Adrenal gland (tissue), 12 donors: ENCODE results near the gene DAB2IP. TPM values are rescaled to one million over a fixed set of nuclear protein-coding genes. Genes with fewer than 3 reads are reported as not detected.
"Not testable (repeated sequence)": the region's sequence is repeated elsewhere in the genome, so short reads cannot be mapped to it uniquely, and the experiment has no call there.

Experiments used
- DNase-seq, 7 donors: peaks; one replicate each; pipeline ENCODE4 v3.0.0-alpha.2; 2019 to 2020
- H3K27ac ChIP-seq, 5 donors: fragments of 200-600 bp; sonication (generic) in 4 of 5; 1 replicate in 3 of 5; 2 replicates in 2 of 5; pipeline versions ENCODE4 v1.5.1 to v1.8.0; 2016 to 2020; ENCODE audit warnings: mild to moderate bottlenecking in 1 of 5
- H3K27me3 ChIP-seq: fragments of 200-600 bp; 2 replicates; pipeline ENCODE4 v1.8.0; 2021
- H3K36me3 ChIP-seq, 2 donors: fragments of 200-600 bp; replicated peaks in 1 of 2; 1 replicate in 1 of 2; 2 replicates in 1 of 2; pipeline versions ENCODE4 v1.5.1 to v1.8.0; 2018 to 2022
- H3K4me1 ChIP-seq, 2 donors: fragments of 200-600 bp; replicated peaks in 1 of 2; 1 replicate in 1 of 2; 2 replicates in 1 of 2; pipeline versions ENCODE4 v1.5.1 to v1.8.0; 2018 to 2021
- H3K4me3 ChIP-seq, 4 donors: fragments of 200-600 bp; sonication (generic) in 3 of 4; one replicate each; pipeline ENCODE4 v1.5.1; 2016 to 2018
- H3K9me3 ChIP-seq, 3 donors: fragments of 200-600 bp; sonication (generic) in 1 of 3; replicated peaks in 1 of 3; 1 replicate in 2 of 3; 2 replicates in 1 of 3; pipeline versions ENCODE4 v1.5.1 to v1.8.0; 2016 to 2021
- CTCF ChIP-seq, 6 experiments: fragments of 450-650 bp in 4 of 6; fragments of 200-600 bp in 2 of 6; sonication (generic) in 1 of 6; IDR thresholded peaks; 1 replicate in 5 of 6; 2 replicates in 1 of 6; pipeline versions ENCODE4 v1.5.1 to v1.8.0; 2016 to 2021; ENCODE audit warnings: antibody characterized with exemption in 6 of 6, mild to moderate bottlenecking in 2 of 6, moderate library complexity in 1 of 6
- POLR2A ChIP-seq, 2 donors: fragments of 450-650 bp; IDR thresholded peaks; one replicate each; pipeline ENCODE4 v1.6.1; 2017; ENCODE audit warnings: antibody characterized with exemption in 2 of 2, mild to moderate bottlenecking in 2 of 2, moderate library complexity in 1 of 2
- WGBS, 4 donors: extraction: QIAGEN DNeasy Blood & Tissue Kit in 2 of 4; methylation state at CpG; one replicate each; pipeline versions ENCODE4 v1.1.5 to v1.1.7; 2013 to 2017; 5-methylcytosine and 5-hydroxymethylcytosine counted together
- intact Hi-C, 2 donors: fragments of 100-400 bp; cut with DNase I; formaldehyde crosslinking; loops; one replicate each; pipeline versions ENCODE4 v1.14.1 to v1.15.0; 2022 to 2023
- polyA plus RNA-seq, 3 donors: library from polyadenylated mRNA; stranded (reverse); fragments of 200-250 nt in 2 of 3; fragments of 350-450 nt in 1 of 3; fragmentation: Illumina TruSeq in 1 of 3; extraction: RNeasy Lipid Tissue Mini Kit (QIAGEN cat#74804) in 1 of 3; gene quantifications; one replicate each; pipeline ENCODE4 v1.2.3, GENCODE V29; 2013 to 2014
- total RNA-seq, 9 donors: library from RNA; depleted of rRNA in 4 of 9; stranded (reverse); fragments of >200 nt in 4 of 9; fragments of 120-200 nt in 1 of 9; fragmentation: NEBNext Ultra II Directional in 1 of 9; extraction: Animal tissue kit (Norgen Biotek cat#: 25700) in 1 of 9; gene quantifications; one replicate each; pipeline versions ENCODE4 v1.1.0 to v1.2.4, GENCODE V29; 2013 to 2023
- donor health status: healthy with polysubstance abuse.
- donor health status: Bipolar disorder and iron deficiency.
- donor health status: DM: yes; HTN: yes; CAD: no.
- donor health status: DM: no; HTN: no; CAD: no.
- donor health status: DM: no; HTN: no; CAD: no.
- donor health status: DM: yes; HTN: yes; CAD: no.

The DAB2IP gene
- total and polyA plus RNA-seq, 12 donors: 12.0 to 52.2 (median 43.9) TPM

DNA sequence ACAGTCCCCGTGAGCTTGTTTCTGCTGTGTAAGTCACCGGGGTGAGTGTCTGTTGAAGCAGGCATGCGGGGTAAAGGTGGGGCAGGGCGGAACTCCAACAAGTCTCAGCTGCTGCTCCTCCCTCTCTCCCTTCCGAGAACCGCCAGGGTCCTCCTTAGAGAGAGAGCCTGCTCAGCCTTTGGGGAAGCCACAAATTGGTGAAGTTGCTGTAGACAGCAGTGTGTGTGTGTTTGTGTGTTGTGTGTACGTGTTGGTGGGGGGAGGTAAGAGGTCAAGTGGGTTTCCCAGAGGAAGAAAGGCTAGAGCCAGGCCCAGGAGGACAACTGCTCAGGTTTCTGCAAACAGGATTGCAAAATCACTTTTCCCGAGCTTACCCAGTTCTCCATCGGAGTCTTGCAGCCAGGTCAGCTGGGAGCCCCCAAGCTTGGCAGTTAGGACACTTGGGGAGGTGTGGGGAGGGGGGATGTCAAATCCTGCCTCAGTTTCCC, 38.9 kb upstream of the DAB2IP start:
- TF ChIP-seq CTCF (IDR thresholded peaks at IDR 0.05): no peak
- no peak for TF ChIP-seq POLR2A (IDR thresholded peaks at IDR 0.05)
- peak overlapping the region in 1 of 5 donors; percentile 48 for H3K27ac ChIP-seq
- no peaks in the 10 kb centered on the region for H3K9me3 ChIP-seq
- intact Hi-C loops: no loop called here
- no peaks in the 10 kb centered on the region for H3K27me3 ChIP-seq
- 48 to 64% (median 49%) methylated on average over 8 to 9 of the region's 9 CpGs for WGBS, 4 donors
- no peak overlapping the region for H3K4me3 ChIP-seq
- no peaks in the 10 kb centered on the region for H3K36me3 ChIP-seq
- no peak for DNase-seq
- peaks cover under 1 to 31% of the 10 kb centered on the region in 2 donors for H3K4me1 ChIP-seq

DNA sequence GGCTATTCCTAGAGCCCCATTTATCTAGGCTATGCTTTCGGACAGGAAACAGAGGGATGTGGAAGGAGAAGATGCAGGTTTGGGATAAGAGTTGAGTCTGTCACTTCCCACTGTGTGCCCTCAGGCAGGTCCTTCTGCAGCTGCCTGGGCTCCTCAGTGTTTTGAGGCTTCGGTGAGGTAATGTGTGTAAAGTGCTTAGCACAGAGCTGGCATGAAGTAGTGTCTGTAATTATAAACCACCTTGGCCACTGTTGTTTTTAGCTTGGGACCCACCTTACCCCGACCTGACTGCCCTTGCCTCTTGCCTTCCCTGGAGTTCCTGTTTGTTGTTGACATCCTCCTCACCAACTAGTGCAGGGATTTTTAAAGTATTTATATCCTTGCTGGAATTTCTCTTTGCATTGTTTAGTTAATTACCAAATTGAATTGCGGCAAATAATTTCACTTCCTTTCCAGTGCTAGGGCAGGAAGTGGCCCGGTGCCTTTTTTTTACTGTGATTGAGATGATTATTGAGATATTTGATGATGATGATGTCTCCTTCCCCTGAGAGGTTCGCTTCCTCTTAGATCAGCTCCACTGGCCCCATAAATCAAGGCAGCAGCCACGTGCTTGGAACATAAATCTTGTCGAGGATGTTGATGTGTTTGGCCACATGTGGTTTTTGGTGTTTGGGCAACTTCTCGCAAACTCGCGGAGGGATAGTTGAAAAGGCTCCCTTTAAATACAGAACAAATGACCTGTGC, 38.3 kb upstream of the DAB2IP start:
- H3K4me3 ChIP-seq: no peak overlapping the region
- H3K36me3 ChIP-seq: no peaks in the 10 kb centered on the region
- WGBS, 4 donors: 44 to 56% (median 52%) methylated on average over 11 of the region's 11 CpGs
- no peaks in the 10 kb centered on the region for H3K27me3 ChIP-seq
- TF ChIP-seq CTCF (IDR thresholded peaks at IDR 0.05): no peak
- TF ChIP-seq POLR2A (IDR thresholded peaks at IDR 0.05): no peak
- peaks cover 0 to 25% of the 10 kb centered on the region in 2 donors for H3K4me1 ChIP-seq
- no peak for DNase-seq
- H3K9me3 ChIP-seq: no peaks in the 10 kb centered on the region
- peak overlapping the region in 1 of 5 donors; percentile 48 for H3K27ac ChIP-seq
- intact Hi-C loops: no loop called here

DNA sequence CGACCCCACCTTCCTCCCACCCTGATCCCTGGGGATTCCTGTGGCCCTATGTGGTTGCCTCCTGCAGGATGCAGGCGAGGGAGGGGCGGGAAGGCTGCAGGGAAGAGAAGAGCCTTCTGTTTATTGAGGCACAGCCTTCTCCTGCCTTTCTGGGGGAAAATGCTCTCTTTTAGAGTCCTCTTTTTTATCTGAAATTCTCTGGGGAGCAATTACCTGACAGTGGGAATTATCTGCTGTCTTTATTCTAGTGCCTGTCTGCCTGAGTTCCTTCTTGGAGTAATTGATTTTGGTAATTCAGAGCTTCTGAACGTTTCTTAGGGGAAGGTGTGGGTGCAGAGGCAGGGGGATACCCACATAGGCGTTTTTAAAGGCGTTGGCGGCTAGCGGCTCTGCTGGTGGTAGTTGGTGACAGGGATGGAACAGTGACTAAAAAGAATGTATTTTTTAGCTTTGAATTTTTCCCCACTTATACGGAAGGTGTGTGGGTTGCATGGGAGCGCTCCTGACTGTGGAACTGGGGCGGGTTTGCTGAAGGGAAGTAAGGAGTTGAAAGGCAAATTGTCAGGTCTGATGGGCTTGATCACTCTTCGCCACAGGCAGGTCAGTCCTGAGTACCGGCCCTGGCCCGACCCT, 35.2 kb upstream of the DAB2IP start:
- DNase-seq: no peak
- Histone ChIP-seq H3K4me3 (no peak overlapping the region), H3K27me3 (no peaks in the 10 kb centered on the region), H3K36me3 (no peaks in the 10 kb centered on the region), H3K9me3 (no peaks in the 10 kb centered on the region), H3K4me1 (peaks cover 0 to 13% of the 10 kb centered on the region in 2 donors), H3K27ac (no peak overlapping the region)
- TF ChIP-seq CTCF (IDR thresholded peaks at IDR 0.05) (no peak), POLR2A (IDR thresholded peaks at IDR 0.05) (no peak)
- WGBS, 4 donors: 84 to 91% (median 85%) methylated on average over 10 to 14 of the region's 14 CpGs
- intact Hi-C loops: no loop called here

DNA sequence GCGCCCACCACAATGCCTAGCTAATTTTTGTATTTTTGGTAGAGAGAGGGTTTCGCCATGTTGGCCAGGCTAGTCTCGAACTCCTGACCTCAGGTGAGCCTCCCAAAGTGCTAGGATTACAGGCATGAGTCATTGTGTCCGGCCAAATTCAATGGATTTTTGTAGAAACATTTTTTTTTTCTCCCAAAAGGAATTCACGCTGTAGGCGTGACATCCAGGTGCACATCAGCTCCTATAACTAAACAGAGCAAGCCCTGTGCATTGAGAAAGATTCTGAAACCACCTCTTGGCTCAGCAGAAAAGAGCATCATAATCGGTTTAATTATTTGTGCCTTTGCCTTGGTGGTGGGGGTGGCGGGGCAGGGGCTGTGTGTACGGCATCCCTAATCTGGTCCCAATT, 32.9 kb upstream of the DAB2IP start:
- no peak for DNase-seq
- Histone ChIP-seq H3K9me3 (no peaks in the 10 kb centered on the region), H3K4me1 (no peaks in the 10 kb centered on the region), H3K36me3 (no peaks in the 10 kb centered on the region), H3K27me3 (no peaks in the 10 kb centered on the region), H3K27ac (no peak overlapping the region), H3K4me3 (no peak overlapping the region)
- TF ChIP-seq CTCF (IDR thresholded peaks at IDR 0.05) (no peak), POLR2A (IDR thresholded peaks at IDR 0.05) (no peak)
- intact Hi-C loops: no loop called here
- 82 to 97% (median 87%) methylated on average over 9 of the region's 9 CpGs for WGBS, 4 donors

GRCh38 chr9:121618910-121619309, 32.5 kb upstream of the DAB2IP start:
- DNase-seq, H3K27me3 ChIP-seq, intact Hi-C loops, H3K4me3 ChIP-seq, H3K9me3 ChIP-seq, H3K4me1 ChIP-seq, H3K36me3 ChIP-seq: not testable (repeated sequence)
- H3K27ac ChIP-seq: peak overlapping the region in 1 of 5 donors; percentile 38
- 89 to 93% (median 90%) methylated on average over 7 of the region's 7 CpGs for WGBS, 4 donors
